Measurements from ENCODE around the gene PLAAT3.
"Not testable (repeated sequence)": the region's sequence is repeated elsewhere in the genome, so short reads cannot be mapped to it uniquely, and the experiment has no call there.

The PLAAT3 gene

DNA sequence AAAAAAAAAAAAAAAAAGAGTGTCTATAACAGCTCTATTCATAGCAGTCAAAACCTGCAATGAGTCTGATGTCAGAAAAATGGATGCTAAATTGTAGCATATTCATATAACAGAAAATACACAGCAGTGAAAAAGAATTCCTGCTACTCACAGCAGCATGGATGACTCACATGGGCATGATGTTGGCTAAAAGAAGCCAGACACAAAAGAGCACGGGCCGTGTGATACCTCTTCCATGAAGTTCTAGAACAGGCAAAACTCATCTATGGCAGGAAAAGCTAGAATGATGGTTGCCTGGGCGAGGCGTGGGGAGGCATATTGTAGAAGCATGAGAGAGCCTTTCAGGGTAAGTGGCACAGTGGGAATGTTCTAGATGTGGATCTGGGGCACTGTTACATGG is 18.9 kb downstream of the PLAAT3 start:
- CTCF ChIA-PET: no interaction called here
- H3K36me3 Mint-ChIP-seq: no peaks in the 10 kb centered on the region
- no peaks in the 10 kb centered on the region for H3K4me1 Mint-ChIP-seq

DNA sequence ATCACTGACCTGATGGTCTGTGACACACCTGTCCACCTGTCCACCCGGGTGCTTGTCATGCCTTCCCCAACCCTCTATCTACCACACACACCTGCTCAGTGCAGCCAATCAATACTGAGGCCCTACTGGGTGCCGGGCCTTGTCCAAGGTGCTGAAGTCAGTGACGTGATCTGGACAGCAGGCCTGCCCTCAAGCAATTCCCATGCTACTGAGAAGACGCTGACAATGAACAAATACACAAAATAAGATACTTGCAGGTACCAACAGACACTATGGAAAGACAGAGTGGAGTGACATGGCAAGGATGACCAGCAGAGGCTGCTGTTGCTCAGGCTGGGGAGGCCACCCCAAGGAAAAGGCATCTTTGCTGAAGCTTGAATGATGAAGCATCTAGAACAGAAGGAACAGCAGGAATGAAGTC is 21.2 kb downstream of the PLAAT3 start:
- peak; percentile 25 for DNase-seq
- no peaks in the 10 kb centered on the region for H3K4me1 Mint-ChIP-seq
- CTCF ChIA-PET: no interaction called here
- no peaks in the 10 kb centered on the region for H3K9me3 Mint-ChIP-seq
- peaks cover 4% of the 10 kb centered on the region for H3K27me3 Mint-ChIP-seq
- H3K36me3 Mint-ChIP-seq: no peaks in the 10 kb centered on the region
- H3K27ac Mint-ChIP-seq: no peak overlapping the region
- H3K4me3 Mint-ChIP-seq: no peak overlapping the region

More for the DNA sequence above, 18.9 kb downstream of the PLAAT3 start:
- DNase-seq: no peak
- Mint-ChIP-seq H3K4me3 (no peak overlapping the region), H3K27ac (no peak overlapping the region), H3K27me3 (peaks cover under 1% of the 10 kb centered on the region), H3K9me3 (no peaks in the 10 kb centered on the region)

DNA sequence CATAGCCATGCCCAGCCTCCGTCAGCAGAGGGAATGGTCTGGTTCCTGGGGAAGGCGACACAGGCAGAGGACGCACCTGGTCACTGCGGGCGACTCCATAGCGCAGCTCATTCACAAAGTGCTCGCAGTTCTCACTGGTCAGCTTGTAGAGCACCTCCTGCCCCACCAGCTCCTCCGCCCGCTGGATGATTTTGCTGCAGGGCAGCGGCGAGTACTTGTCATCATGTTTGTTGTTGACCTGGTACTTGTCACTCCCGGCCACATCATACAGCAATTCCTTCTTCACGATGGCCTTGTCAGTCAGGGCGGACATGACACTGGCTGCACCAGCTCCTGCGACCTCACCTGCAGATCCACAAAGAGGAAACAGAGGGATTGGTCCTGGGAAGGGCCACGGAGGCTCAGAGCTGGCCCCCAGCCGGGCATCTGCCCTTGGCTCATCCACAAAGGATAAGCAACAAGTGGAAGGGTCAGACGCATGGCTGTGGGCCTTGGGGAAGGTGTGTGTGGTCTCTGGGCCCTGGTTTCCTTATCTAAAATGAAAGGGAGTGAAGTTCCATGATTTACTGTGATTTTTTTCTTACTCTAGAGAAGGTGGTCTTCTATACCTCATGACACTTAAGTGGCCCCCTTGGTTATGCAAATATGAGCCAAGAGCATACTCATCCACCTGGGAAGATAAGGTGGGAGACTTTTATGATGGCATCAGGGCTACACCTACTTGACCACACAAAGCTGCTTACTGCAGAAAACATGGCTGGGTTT is 24.0 kb downstream of the PLAAT3 start:
- CTCF ChIA-PET: no interaction called here
- no peak for DNase-seq
- Mint-ChIP-seq H3K27me3 (peaks cover 4% of the 10 kb centered on the region), H3K36me3 (no peaks in the 10 kb centered on the region), H3K27ac (no peak overlapping the region), H3K9me3 (no peaks in the 10 kb centered on the region), H3K4me1 (no peaks in the 10 kb centered on the region), H3K4me3 (no peak overlapping the region)

DNA sequence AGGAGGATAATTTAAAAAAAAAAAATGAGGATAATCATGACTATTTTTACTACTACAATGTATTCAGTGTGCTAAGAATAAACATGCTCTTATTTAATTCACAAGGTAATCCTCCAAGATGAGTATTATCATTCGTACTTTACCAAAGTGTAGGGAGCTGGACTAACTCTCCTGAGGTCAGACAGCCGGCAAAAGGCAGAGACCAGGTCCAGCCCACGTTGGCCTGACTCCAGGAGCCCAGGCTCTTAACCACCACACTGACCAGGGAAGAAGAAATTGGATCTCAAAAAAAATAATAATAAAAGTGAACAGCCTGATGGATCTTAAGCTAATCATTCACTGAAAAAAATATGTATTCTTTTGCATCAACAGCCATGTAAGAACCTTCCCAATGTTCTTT is 25.2 kb downstream of the PLAAT3 start:
- Mint-ChIP-seq H3K4me3 (no peak overlapping the region), H3K4me1 (no peaks in the 10 kb centered on the region), H3K27ac (no peak overlapping the region), H3K9me3 (no peaks in the 10 kb centered on the region), H3K27me3 (peaks cover 4% of the 10 kb centered on the region), H3K36me3 (no peaks in the 10 kb centered on the region)
- no peak for DNase-seq
- CTCF ChIA-PET: no interaction called here

DNA sequence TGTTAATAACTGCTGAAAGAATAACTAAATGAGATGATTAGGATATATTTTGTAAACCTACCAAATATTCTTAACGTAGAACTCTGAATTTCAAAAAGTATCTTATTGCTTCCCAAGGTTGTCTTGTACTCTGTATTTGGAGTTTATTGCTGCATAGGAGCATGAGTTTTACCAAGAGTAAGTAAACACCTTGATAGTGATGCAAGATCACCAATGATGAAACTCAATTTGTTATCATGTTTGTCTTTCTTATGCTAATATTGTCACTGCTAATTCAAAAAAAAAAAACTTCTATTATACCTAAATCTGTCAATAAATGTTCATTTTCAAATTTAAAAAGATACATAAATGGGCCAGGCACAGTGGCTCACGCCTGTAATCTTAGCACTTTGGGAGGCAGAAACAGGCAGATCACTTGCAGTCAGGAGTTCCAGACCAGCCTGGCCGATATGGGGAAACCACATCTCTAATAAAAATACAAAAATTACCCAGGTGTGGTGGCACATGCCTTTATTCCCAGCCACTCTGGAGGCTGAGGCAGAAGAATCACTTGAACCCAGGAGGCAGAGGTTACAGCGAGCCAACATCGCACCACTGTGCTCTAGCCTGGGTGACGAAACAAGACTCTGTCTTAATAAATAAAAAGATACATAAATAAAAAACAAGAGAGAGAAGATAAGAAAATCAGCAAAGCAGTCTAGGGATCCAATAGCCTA is 27.6 kb downstream of the PLAAT3 start:
- CTCF ChIA-PET: no interaction called here
- H3K36me3 Mint-ChIP-seq: no peaks in the 10 kb centered on the region
- H3K27ac Mint-ChIP-seq: no peak overlapping the region
- H3K27me3 Mint-ChIP-seq: peaks cover 4% of the 10 kb centered on the region
- no peak for DNase-seq
- H3K9me3 Mint-ChIP-seq: peaks cover 9% of the 10 kb centered on the region
- H3K4me1 Mint-ChIP-seq: peaks cover 16% of the 10 kb centered on the region
- H3K4me3 Mint-ChIP-seq: no peak overlapping the region

DNA sequence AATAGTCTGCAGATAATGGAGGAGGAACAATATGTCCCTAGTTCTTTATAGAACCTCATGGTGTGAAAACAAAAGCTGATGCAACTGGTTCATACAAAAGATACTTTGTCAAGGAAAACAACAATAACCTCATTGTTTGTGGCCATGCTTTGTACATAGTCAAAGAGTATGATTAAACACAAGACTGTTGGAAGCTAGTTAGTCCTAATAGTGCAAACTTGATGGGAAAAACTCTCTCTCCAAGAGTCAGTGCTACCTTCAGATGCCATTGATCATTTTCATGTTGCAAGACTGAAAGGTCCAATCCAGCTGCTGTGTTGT is 30.9 kb downstream of the PLAAT3 start:
- H3K27ac Mint-ChIP-seq: no peak overlapping the region
- H3K36me3 Mint-ChIP-seq: peaks cover 13% of the 10 kb centered on the region
- CTCF ChIA-PET: interaction anchor here (1.2 to 1.9 kb wide), 3 partner anchors 16 to 104 kb away, joined by 3 to 6 read pairs (median 5); no protein-coding TSS in a partner anchor
- H3K27me3 Mint-ChIP-seq: no peaks in the 10 kb centered on the region
- H3K9me3 Mint-ChIP-seq: peaks cover 28% of the 10 kb centered on the region
- H3K4me1 Mint-ChIP-seq: peaks cover 16% of the 10 kb centered on the region
- DNase-seq: no peak
- no peak overlapping the region for H3K4me3 Mint-ChIP-seq

DNA sequence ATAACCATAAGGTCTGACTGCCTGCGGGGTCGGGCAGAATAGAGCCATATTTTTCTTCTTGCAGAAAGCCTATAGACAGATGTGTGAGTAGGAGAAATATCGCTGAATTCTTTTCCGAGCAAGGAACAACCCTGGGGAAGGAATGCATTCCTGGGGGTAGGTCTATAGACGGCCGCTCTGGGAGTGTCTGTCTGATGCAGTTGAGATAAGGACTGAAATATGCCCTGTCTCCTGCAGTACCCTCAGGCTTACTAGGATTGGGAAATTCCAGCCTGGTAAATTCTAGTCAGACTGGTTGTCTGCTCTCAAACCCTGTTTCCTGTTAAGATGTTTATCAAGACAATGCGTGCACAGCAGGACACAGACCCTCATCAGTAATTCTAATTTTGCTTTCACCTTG is 33.0 kb downstream of the PLAAT3 start:
- H3K4me3 Mint-ChIP-seq, H3K27me3 Mint-ChIP-seq, CTCF ChIA-PET, DNase-seq, H3K27ac Mint-ChIP-seq: not testable (repeated sequence)
- Mint-ChIP-seq H3K36me3 (peaks cover 13% of the 10 kb centered on the region), H3K4me1 (peaks cover 16% of the 10 kb centered on the region), H3K9me3 (peaks cover 30% of the 10 kb centered on the region)

DNA sequence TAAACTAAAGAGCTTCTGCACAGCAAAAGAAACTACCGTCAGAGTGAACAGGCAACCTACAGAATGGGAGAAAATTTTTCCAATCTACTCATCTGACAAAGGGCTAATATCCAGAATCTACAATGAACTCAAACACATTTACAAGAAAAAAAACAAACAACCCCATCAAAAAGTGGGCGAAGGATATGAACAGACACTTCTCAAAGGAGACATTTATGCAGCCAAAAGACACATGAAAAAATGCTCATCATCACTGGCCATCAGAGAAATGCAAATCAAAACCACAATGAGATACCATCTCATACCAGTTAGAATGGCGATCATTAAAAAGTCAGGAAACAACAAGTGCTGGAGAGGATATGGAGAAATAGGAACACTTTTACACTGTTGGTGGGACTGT is 35.4 kb downstream of the PLAAT3 start:
- Mint-ChIP-seq H3K36me3 (peaks cover 15% of the 10 kb centered on the region), H3K9me3 (peaks cover 30% of the 10 kb centered on the region), H3K4me1 (peaks cover 33% of the 10 kb centered on the region)
- DNase-seq, H3K4me3 Mint-ChIP-seq, H3K27me3 Mint-ChIP-seq, CTCF ChIA-PET, H3K27ac Mint-ChIP-seq: not testable (repeated sequence)

DNA sequence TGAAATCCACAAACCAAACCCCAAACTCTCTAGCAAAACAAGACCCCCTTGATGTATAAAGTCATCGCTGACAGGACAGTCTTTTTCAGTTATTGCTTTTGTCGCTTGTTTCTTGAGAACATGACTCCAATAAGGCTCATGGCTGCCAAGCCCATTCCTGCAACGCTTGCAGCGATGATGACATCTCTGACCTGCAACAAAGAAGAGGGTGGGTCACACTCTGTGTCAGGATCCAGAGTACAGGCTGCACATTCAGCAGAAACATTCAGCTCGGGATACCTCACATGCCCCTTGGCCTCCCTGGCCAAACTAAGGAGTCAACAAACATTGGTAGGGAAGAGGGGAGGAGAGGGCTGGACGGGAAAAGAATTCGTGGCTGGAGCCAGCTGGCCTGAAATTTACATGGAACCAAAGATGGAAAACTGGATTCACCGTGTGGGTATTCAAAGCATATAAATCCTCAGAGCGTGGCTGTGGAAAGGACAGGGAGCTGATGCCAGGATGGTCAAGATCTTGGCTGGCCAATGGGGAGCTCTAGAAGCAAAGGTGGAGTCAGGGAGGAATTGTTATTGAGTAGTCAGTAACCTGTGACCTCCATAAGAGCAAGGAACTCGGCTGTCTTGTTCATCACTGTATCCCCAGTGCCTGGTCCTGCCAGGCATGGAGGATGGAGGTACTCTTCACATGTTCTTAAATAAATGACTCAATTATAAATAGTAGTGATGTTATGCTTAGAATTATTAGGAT is 39.2 kb downstream of the PLAAT3 start:
- peaks cover 24% of the 10 kb centered on the region for H3K4me1 Mint-ChIP-seq
- CTCF ChIA-PET: interaction anchor here (1.8 to 3.3 kb wide), 3 partner anchors 39 to 96 kb away, joined by 7 to 17 read pairs (median 10); partner anchors contain the start of gene PLAAT4

DNA sequence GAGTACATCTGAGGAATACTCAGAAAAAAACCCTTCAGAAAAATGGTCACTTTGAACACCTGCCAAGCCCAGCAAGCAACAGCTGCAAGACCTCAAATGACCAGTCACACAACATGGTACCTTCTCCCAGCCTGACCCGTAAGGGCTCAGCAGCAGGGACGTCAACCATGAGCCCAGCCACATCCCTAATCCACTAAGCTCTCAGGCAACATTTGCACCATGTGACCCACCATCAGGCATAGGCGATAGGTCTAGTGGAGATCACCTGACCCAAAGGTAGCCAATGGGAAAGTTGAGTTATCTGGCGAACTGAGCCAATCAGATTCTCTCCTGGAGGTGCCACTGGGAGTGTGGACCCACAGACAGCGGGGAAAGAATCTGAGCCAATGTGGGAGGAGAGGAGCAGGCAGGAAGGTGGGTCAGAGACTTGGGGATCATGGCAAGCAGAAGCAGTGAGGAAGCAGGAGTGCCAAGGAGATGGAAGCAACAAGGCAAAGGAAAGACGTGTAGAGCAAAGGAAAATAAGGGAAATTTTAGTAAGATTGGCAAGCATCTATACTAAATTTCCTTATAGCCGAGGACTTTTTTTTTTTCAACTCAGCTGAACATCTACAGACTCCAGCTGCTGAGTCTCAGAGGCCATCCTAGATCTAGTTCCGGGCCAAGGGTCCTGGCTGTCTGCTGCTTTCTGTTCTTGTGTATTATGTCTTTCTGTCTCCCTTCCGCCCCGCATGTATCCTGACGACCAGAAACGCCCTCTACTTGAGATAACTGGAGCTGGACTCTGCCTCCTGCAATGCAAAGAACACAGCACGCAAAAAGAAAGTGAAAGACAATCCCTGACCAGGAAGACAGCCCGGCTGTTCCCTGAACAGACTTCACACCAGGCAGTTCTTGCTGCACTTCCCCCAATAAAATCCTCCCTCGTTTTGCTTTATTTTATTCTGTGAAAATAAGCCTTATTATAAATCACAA is 40.1 kb downstream of the PLAAT3 start:
- peak; percentile 72 for DNase-seq
- H3K27ac Mint-ChIP-seq: peak overlapping the region; percentile 82
- H3K27me3 Mint-ChIP-seq: peaks cover 14% of the 10 kb centered on the region
- H3K4me3 Mint-ChIP-seq: peak overlapping the region; percentile 50
- CTCF ChIA-PET: interaction anchor here (1.2 to 3.3 kb wide), 4 partner anchors 23 to 95 kb away, joined by 3 to 17 read pairs (median 8); partner anchors contain the start of gene PLAAT4
- peaks cover 6% of the 10 kb centered on the region for H3K9me3 Mint-ChIP-seq
- H3K36me3 Mint-ChIP-seq: peaks cover 5% of the 10 kb centered on the region
- peaks cover 24% of the 10 kb centered on the region for H3K4me1 Mint-ChIP-seq

More for the DNA sequence above, 39.2 kb downstream of the PLAAT3 start:
- Mint-ChIP-seq H3K9me3 (peaks cover 11% of the 10 kb centered on the region), H3K27ac (peak overlapping the region; percentile 82), H3K27me3 (peaks cover 14% of the 10 kb centered on the region), H3K36me3 (peaks cover 10% of the 10 kb centered on the region), H3K4me3 (peak overlapping the region; percentile 50)
- DNase-seq: no peak

DNA sequence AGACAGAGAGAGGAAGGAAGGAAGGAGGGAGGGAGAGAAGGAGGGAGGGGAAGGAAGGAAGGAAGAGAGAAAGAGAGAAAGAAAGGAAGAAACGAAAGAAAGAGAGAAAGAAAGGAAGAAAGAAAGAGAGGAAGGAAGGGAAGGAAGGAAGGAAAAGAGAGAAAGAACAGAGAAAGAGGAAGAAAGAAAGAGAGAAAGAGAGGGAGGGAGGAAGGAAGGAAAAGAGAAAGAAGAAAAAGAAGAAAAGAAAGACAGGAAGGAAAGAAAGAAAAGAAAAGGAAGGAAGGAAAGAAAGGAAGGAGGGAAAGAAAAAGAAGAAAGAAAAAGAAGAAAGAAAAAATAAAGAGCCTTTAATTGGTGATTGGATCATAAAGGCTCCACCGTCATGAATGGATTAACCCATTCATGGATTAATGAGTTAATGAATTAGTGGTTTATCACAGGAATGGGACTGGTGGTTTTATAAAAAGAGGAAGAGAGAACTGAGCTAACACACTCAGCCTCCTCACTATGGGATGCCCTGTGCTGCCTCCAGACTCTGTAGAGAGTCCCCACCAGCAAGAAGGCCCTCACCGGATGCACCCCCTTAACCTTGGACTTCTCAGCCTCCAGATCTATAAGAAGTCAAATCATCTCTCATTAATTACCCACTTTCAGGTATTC is 42.1 kb downstream of the PLAAT3 start:
- CTCF ChIA-PET: no interaction called here
- Mint-ChIP-seq H3K4me1 (peaks cover 37% of the 10 kb centered on the region), H3K27me3 (peaks cover 14% of the 10 kb centered on the region), H3K4me3 (no peak overlapping the region), H3K36me3 (peaks cover 2% of the 10 kb centered on the region), H3K9me3 (no peaks in the 10 kb centered on the region), H3K27ac (peak overlapping the region; percentile 80)
- DNase-seq: no peak

DNA sequence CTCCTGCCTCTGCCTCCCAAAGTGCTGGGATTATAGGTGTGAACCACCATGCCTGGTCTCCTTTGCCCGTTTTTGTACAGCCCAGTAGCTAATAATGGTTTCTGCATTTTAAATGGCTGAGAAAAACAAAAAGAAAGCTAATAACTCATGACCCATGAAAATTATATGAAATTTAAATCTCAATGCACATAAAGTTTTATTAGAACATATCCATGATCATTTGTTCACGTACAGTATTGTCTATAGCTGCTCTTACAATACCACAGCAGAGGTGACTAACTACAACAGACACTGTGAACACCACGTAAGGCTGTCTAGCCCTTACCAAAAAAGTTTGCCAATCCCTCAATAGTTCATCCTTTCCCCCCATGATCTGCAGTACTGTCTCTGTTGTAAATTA is 44.7 kb downstream of the PLAAT3 start:
- no peaks in the 10 kb centered on the region for H3K36me3 Mint-ChIP-seq
- H3K27ac Mint-ChIP-seq: no peak overlapping the region
- no peak for DNase-seq
- no peak overlapping the region for H3K4me3 Mint-ChIP-seq
- peaks cover 14% of the 10 kb centered on the region for H3K27me3 Mint-ChIP-seq
- no peaks in the 10 kb centered on the region for H3K9me3 Mint-ChIP-seq
- CTCF ChIA-PET: no interaction called here
- peaks cover 45% of the 10 kb centered on the region for H3K4me1 Mint-ChIP-seq

All from activated naive CD4-positive, alpha-beta T cell treated with anti-CD3 and anti-CD28 coated beads, Interleukin-2, amount 10 ng/mL, durations not matched to agents 7 days and 5 days (primary cell).